Kidney (tissue), 14 donors: ENCODE results near the gene RCAN1. TPM values are rescaled to one million over a fixed set of nuclear protein-coding genes. Genes with fewer than 3 reads are reported as not detected.
A peak's percentile ranks its signal among the peaks of the same experiment; 100 is the strongest.

ENCODE experiments used
- DNase-seq, 5 donors: peaks; one replicate each; pipeline ENCODE4 v3.0.0-alpha.2; 2013 to 2020
- FAIRE-seq: peaks from 2 replicates; lab custom pipeline; 2012; peaks lifted over from hg19 to GRCh38; lab: Jason Lieb, UNC
- H3K27ac ChIP-seq, 2 donors: one replicate each; pipeline ENCODE4 v1.7.0; 2013; ENCODE audit warnings: low read depth in 2 of 2, low read length in 2 of 2, inconsistent platforms in 1 of 2
- H3K27me3 ChIP-seq: one replicate; pipeline ENCODE4 v1.7.1; 2013; ENCODE audit warnings: low read length, inconsistent platforms; ENCODE audit not compliant: control insufficient read depth, insufficient read depth
- H3K36me3 ChIP-seq, 3 donors: one replicate each; pipeline versions ENCODE4 v1.7.0 to v1.7.1; 2013; ENCODE audit warnings: low read length in 3 of 3, control low read depth in 1 of 3, inconsistent platforms in 1 of 3; ENCODE audit not compliant: insufficient read depth in 3 of 3, control insufficient read depth in 2 of 3
- H3K4me1 ChIP-seq, 3 donors: one replicate each; pipeline versions ENCODE4 v1.7.0 to v1.7.1; 2013; ENCODE audit warnings: low read length in 3 of 3, inconsistent platforms in 1 of 3, low read depth in 1 of 3; ENCODE audit not compliant: control insufficient read depth in 2 of 3, insufficient read depth in 2 of 3
- H3K4me3 ChIP-seq, 3 donors: one replicate each; pipeline versions ENCODE4 v1.7.0 to v1.8.1; 2013; ENCODE audit warnings: low read length in 3 of 3, control low read depth in 1 of 3, inconsistent platforms in 1 of 3
- H3K9ac ChIP-seq, 3 donors: one replicate each; pipeline versions ENCODE4 v1.7.0 to v1.7.1; 2013; ENCODE audit warnings: low read length in 3 of 3, control low read depth in 1 of 3, inconsistent platforms in 1 of 3
- H3K9me3 ChIP-seq, 3 donors: one replicate each; pipeline versions ENCODE4 v1.7.0 to v1.7.1; 2013; ENCODE audit warnings: low read length in 3 of 3, control low read depth in 1 of 3, inconsistent platforms in 1 of 3; ENCODE audit not compliant: control insufficient read depth in 2 of 3, insufficient read depth in 1 of 3
- CTCF ChIP-seq: IDR thresholded peaks from 3 replicates; pipeline ENCODE4 v1.5.1; 2012; ENCODE audit warnings: mild to moderate bottlenecking, moderate library complexity, borderline replicate concordance; ENCODE audit not compliant: insufficient read depth; ENCODE audit errors: extremely low read depth
- intact Hi-C: fragments of 100-400 bp; cut with DNase I; formaldehyde crosslinking; loops from one replicate; pipeline ENCODE4 v1.11.1; 2022
- polyA plus RNA-seq: library from polyadenylated mRNA; stranded (reverse); fragments of 350-450 nt; fragmentation: Illumina TruSeq; extraction: RNeasy Lipid Tissue Mini Kit (QIAGEN cat#74804); gene quantifications from one replicate; pipeline ENCODE4 v1.2.3, GENCODE V29; 2014; ENCODE audit warnings: low read depth, low replicate concordance; ENCODE audit not compliant: insufficient read depth
- total RNA-seq: library from RNA; stranded (reverse); fragmentation: NEBNext Ultra II Directional; extraction: Animal tissue kit (Norgen Biotek cat#: 25700); gene quantifications from one replicate; pipeline ENCODE4 v1.2.1, GENCODE V29; 2021
- donor health status: control.
- donor health status: control.
- donor health status: control.
- donor health status: control.
- donor health status: control.
- donor health status: DM: yes; HTN: yes; CAD: no.
- donor health status: Normal renal cell carcinoma (clear cell type).

Gene RCAN1
- total and polyA plus RNA-seq, 2 donors from 2014 or later: 31.3 to 55.3 TPM

- Histone ChIP-seq H3K4me1 (no peaks in the 10 kb centered on the region), H3K9me3 (no peaks in the 10 kb centered on the region), H3K27me3 (no peaks in the 10 kb centered on the region), H3K9ac (no peak overlapping the region), H3K4me3 (no peak overlapping the region), H3K27ac (no peak overlapping the region), H3K36me3 (no peaks in the 10 kb centered on the region)
- intact Hi-C loops: no loop called here
- DNase-seq: peak in 2 of 5 donors; percentile 16 to 28
- no peak for TF ChIP-seq CTCF
- FAIRE-seq: no peak
These were observed 10.2 kb upstream of the RCAN1 start for GRCh38 chr21:34625030-34625593.

- intact Hi-C loops: no loop called here
- H3K27me3 ChIP-seq: no peaks in the 10 kb centered on the region
- no peaks in the 10 kb centered on the region for H3K9me3 ChIP-seq
- no peak overlapping the region for H3K4me3 ChIP-seq
- H3K9ac ChIP-seq: no peak overlapping the region
- no peak for FAIRE-seq
- DNase-seq: no peak
- no peak overlapping the region for H3K27ac ChIP-seq
- no peaks in the 10 kb centered on the region for H3K36me3 ChIP-seq
- H3K4me1 ChIP-seq: no peaks in the 10 kb centered on the region
- TF ChIP-seq CTCF: no peak
These were observed 8.6 kb upstream of the RCAN1 start for GRCh38 chr21:34623516-34623915.

GRCh38 chr21:34621434-34622350 lies 6.8 kb upstream of the RCAN1 start:
- Histone ChIP-seq H3K27ac (peak overlapping the region; percentile 13 to 41), H3K27me3 (no peaks in the 10 kb centered on the region), H3K36me3 (no peaks in the 10 kb centered on the region), H3K4me3 (no peak overlapping the region), H3K9me3 (no peaks in the 10 kb centered on the region), H3K9ac (no peak overlapping the region), H3K4me1 (no peaks in the 10 kb centered on the region)
- DNase-seq (no peak), FAIRE-seq (no peak)
- intact Hi-C loops: no loop called here
- TF ChIP-seq CTCF: no peak
